ENCODE data around the gene NCLN. TPM values are rescaled to one million over a fixed set of nuclear protein-coding genes. Genes with fewer than 3 reads are reported as not detected.

NCLN gene
- total RNA-seq, 2 experiments from 2014 or later, result 52.1 to 56.0 TPM

DNA sequence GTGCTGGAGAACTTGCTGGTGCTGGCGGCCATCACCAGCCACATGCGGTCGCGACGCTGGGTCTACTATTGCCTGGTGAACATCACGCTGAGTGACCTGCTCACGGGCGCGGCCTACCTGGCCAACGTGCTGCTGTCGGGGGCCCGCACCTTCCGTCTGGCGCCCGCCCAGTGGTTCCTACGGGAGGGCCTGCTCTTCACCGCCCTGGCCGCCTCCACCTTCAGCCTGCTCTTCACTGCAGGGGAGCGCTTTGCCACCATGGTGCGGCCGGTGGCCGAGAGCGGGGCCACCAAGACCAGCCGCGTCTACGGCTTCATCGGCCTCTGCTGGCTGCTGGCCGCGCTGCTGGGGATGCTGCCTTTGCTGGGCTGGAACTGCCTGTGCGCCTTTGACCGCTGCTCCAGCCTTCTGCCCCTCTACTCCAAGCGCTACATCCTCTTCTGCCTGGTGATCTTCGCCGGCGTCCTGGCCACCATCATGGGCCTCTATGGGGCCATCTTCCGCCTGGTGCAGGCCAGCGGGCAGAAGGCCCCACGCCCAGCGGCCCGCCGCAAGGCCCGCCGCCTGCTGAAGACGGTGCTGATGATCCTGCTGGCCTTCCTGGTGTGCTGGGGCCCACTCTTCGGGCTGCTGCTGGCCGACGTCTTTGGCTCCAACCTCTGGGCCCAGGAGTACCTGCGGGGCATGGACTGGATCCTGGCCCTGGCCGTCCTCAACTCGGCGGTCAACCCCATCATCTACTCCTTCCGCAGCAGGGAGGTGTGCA is 6.6 kb upstream of the NCLN start:
- Mint-ChIP-seq H3K36me3 (ENCODE audit: low read depth) (peaks cover 52% of the 10 kb centered on the region), H3K9me3 (no peaks in the 10 kb centered on the region), H3K4me3 (peak overlapping the region; percentile 100), H3K4me1 (peaks cover 35% of the 10 kb centered on the region), H3K27me3 (no peaks in the 10 kb centered on the region), H3K27ac (peak overlapping the region; percentile 98)
- ChIA-PET POLR2A (interaction anchor here (0.7 kb wide), 1 partner anchor 42 kb away, joined by 3 read pairs; no protein-coding TSS in a partner anchor), CTCF (no interaction called here)
- no peak for DNase-seq

DNA sequence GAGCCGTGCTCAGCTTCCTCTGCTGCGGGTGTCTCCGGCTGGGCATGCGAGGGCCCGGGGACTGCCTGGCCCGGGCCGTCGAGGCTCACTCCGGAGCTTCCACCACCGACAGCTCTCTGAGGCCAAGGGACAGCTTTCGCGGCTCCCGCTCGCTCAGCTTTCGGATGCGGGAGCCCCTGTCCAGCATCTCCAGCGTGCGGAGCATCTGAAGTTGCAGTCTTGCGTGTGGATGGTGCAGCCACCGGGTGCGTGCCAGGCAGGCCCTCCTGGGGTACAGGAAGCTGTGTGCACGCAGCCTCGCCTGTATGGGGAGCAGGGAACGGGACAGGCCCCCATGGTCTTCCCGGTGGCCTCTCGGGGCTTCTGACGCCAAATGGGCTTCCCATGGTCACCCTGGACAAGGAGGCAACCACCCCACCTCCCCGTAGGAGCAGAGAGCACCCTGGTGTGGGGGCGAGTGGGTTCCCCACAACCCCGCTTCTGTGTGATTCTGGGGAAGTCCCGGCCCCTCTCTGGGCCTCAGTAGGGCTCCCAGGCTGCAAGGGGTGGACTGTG is 5.9 kb upstream of the NCLN start:
- Mint-ChIP-seq H3K36me3 (ENCODE audit: low read depth) (peaks cover 58% of the 10 kb centered on the region), H3K27me3 (no peaks in the 10 kb centered on the region), H3K4me3 (peak overlapping the region; percentile 100), H3K4me1 (peaks cover 42% of the 10 kb centered on the region), H3K27ac (peak overlapping the region; percentile 98), H3K9me3 (no peaks in the 10 kb centered on the region)
- ChIA-PET CTCF (interaction anchor here (0.6 kb wide), 1 partner anchor 11 kb away, joined by 4 read pairs; no protein-coding TSS in a partner anchor), POLR2A (no interaction called here)
- peak; percentile 43 for DNase-seq

GRCh38 chr19:3183721-3184641 is 1.7 kb upstream of the NCLN start:
- POLR2A ChIA-PET, result interaction anchor here (0.6 kb wide), 1 partner anchor 47 kb away, joined by 3 read pairs; no protein-coding TSS in a partner anchor
- Mint-ChIP-seq H3K4me3 (peak overlapping the region; percentile 79), H3K27me3 (no peaks in the 10 kb centered on the region), H3K9me3 (no peaks in the 10 kb centered on the region), H3K27ac (peak overlapping the region; percentile 85), H3K4me1 (peaks cover 55% of the 10 kb centered on the region), H3K36me3 (ENCODE audit: low read depth) (peaks cover 55% of the 10 kb centered on the region)
- no peak for DNase-seq
- CTCF ChIA-PET, result interaction anchor here (0.6 to 2.4 kb wide), 6 partner anchors 13 to 222 kb away, joined by 3 to 7 read pairs (median 3); no protein-coding TSS in a partner anchor

GRCh38 chr19:3184847-3185460 is 776 bp upstream of the NCLN start:
- Mint-ChIP-seq H3K36me3 (ENCODE audit: low read depth) (peaks cover 47% of the 10 kb centered on the region), H3K4me1 (peaks cover 61% of the 10 kb centered on the region), H3K9me3 (no peaks in the 10 kb centered on the region), H3K4me3 (peak overlapping the region; percentile 79), H3K27ac (peak overlapping the region; percentile 86), H3K27me3 (no peaks in the 10 kb centered on the region)
- CTCF ChIA-PET, result interaction anchor here (0.6 to 2.4 kb wide), 3 partner anchors 14 to 223 kb away, joined by 3 to 7 read pairs (median 4); no protein-coding TSS in a partner anchor
- peak; percentile 80 for DNase-seq
- POLR2A ChIA-PET, result interaction anchor here (0.6 kb wide), 1 partner anchor 48 kb away, joined by 3 read pairs; no protein-coding TSS in a partner anchor

DNA sequence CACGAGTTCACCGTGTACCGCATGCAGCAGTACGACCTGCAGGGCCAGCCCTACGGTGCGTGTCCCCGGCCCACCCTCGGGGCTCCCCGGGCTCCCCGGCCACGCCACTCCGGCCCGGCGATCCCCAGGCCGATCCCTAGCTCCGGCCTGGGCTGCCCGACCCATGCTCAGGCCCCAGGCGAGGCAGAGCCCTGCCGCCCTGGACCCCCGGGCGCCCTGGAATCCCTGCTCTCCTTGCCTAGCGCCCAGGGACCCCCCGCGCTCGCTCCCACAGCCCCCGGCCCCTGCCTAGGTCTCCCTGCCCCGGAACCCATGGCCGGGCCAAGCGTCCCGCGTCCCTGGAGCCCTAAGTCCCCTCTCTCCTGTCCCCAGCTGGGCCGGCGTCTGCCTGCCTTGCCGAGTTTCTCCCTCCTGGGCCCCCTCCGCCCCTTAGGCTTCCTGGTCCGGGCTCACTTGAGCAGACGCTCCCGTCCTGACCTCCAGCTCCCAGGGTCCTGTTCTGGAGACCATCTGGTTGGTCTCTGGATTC is 494 bp downstream of the NCLN start:
- Mint-ChIP-seq H3K27me3 (no peaks in the 10 kb centered on the region), H3K27ac (peak overlapping the region; percentile 89), H3K4me1 (peaks cover 61% of the 10 kb centered on the region), H3K4me3 (peak overlapping the region; percentile 88), H3K36me3 (ENCODE audit: low read depth) (peaks cover 34% of the 10 kb centered on the region), H3K9me3 (no peaks in the 10 kb centered on the region)
- peak; percentile 33 for DNase-seq
- ChIA-PET POLR2A (interaction anchor here (0.6 kb wide), 1 partner anchor 1379 kb away, joined by 3 read pairs; no protein-coding TSS in a partner anchor), CTCF (interaction anchor here (0.6 kb wide), 1 partner anchor 512 kb away, joined by 3 read pairs; no protein-coding TSS in a partner anchor)

DNA sequence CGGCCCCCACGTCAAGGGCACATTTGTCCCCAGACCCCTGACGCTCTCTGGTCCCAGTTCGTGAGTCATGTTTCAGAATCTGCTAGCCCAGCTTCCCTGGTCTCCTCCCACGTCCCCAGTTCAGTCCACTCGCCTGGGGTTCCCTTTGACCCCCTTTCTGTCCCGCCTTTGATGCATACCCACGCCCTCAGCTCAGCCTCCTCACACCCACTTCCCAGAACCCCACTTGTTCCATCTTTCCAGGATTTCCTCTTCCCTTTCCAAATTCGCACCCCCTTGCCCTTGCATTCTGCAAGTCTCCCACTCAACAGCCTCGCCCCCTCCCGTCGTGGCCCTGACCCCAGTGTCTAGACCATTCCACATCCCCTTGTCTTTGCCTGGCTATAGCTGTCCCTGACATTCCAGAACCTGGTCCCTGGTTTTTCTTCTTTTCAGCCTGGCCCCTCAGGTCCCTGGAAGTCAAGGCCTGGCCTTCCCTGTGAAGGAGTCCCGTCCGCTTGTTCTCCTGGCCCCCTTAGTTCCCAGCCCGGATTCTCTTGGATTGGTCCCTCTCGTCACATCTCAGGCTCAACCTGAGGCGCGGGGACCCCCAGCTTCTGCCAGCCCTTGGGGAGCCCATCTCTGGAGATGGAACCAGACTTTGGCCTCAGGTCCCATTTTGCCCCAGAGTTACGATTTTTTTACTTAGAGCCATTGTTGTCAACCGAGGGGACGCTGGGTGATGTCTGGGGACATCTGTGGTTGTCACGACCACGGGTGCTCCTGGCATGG is 1.3 kb downstream of the NCLN start:
- Mint-ChIP-seq H3K4me3 (peak overlapping the region; percentile 88), H3K9me3 (no peaks in the 10 kb centered on the region), H3K4me1 (peaks cover 57% of the 10 kb centered on the region), H3K27ac (peak overlapping the region; percentile 89), H3K27me3 (no peaks in the 10 kb centered on the region), H3K36me3 (ENCODE audit: low read depth) (peaks cover 27% of the 10 kb centered on the region)
- POLR2A ChIA-PET, result interaction anchor here (0.6 kb wide), 1 partner anchor 1380 kb away, joined by 3 read pairs; no protein-coding TSS in a partner anchor
- CTCF ChIA-PET, result interaction anchor here (0.6 kb wide), 1 partner anchor 513 kb away, joined by 3 read pairs; no protein-coding TSS in a partner anchor
- no peak for DNase-seq

DNA sequence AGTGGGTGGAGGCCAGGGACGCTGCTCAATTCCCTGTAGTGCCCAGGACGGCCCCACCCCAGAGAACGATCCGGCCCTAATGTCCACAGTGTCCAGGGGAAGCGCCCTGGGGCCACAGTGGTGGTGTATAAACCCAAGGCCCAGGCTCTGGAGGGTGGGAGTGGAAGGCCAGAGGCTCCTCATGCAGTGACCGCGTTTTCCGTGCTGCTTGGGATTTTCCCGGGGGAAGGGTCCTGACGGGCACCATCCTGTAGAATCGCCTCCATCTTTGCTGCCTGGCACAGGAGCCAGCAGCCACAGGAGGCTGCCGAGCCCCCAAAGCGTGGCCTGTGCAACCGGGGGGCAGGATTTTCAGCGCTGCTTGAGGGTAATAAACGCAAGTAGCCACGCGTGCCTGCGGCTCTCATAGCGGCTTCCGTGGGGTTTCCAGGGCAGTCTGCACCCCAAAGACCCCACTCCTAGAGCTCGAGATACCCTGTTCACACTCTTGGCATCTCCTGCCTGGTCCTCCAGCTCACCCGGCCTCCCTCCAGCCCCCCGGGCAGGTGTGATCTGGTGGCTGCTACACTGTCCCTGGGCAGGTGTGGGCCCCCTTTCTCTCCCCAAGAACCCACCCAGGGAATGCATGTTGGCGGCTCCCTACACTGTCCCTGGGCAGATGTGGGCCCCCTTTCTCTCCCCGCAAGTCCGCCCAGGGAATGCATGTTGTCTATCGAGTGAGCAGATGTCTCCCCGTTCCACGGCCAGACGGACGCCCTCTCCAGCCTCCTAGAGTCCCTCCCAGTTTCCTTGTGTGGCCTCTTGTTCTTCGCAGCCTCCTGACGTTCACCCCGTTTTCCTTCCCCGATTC is 2.2 kb downstream of the NCLN start:
- Mint-ChIP-seq H3K27me3 (no peaks in the 10 kb centered on the region), H3K36me3 (ENCODE audit: low read depth) (peaks cover 22% of the 10 kb centered on the region), H3K27ac (peak overlapping the region; percentile 78), H3K4me3 (peak overlapping the region; percentile 88), H3K4me1 (peaks cover 52% of the 10 kb centered on the region), H3K9me3 (no peaks in the 10 kb centered on the region)
- ChIA-PET CTCF (no interaction called here), POLR2A (no interaction called here)
- no peak for DNase-seq

- H3K27me3 Mint-ChIP-seq, result no peaks in the 10 kb centered on the region
- POLR2A ChIA-PET, result no interaction called here
- H3K36me3 Mint-ChIP-seq (ENCODE audit: low read depth), result peaks cover 18% of the 10 kb centered on the region
- no peak for DNase-seq
- peak overlapping the region; percentile 78 for H3K27ac Mint-ChIP-seq
- H3K4me3 Mint-ChIP-seq, result peak overlapping the region; percentile 88
- H3K9me3 Mint-ChIP-seq, result no peaks in the 10 kb centered on the region
- H3K4me1 Mint-ChIP-seq, result peaks cover 44% of the 10 kb centered on the region
- CTCF ChIA-PET, result interaction anchor here (1.6 kb wide), 1 partner anchor 18 kb away, joined by 3 read pairs; no protein-coding TSS in a partner anchor
Measured at GRCh38 chr19:3188627-3189596, 3.2 kb downstream of the NCLN start.

- peaks cover 13% of the 10 kb centered on the region for H3K36me3 Mint-ChIP-seq (ENCODE audit: low read depth)
- H3K4me1 Mint-ChIP-seq, result peaks cover 34% of the 10 kb centered on the region
- no peak overlapping the region for H3K27ac Mint-ChIP-seq
- H3K27me3 Mint-ChIP-seq, result no peaks in the 10 kb centered on the region
- POLR2A ChIA-PET, result no interaction called here
- H3K4me3 Mint-ChIP-seq, result no peak overlapping the region
- H3K9me3 Mint-ChIP-seq, result no peaks in the 10 kb centered on the region
- CTCF ChIA-PET, result interaction anchor here (0.5 to 1.6 kb wide), 3 partner anchors 17 to 716 kb away, joined by 3 to 4 read pairs (median 3); no protein-coding TSS in a partner anchor
- no peak for DNase-seq
Measured at GRCh38 chr19:3189702-3190469, 4.2 kb downstream of the NCLN start.

All from activated CD4-positive, alpha-beta T cell treated with anti-CD3 and anti-CD28 coated beads, Interleukin-2, amount 10 ng/mL, durations not matched to agents 7 days and 5 days (primary cell).